Measurements from ENCODE around the gene FIGLA. TPM values are rescaled to one million over a fixed set of nuclear protein-coding genes. Genes with fewer than 3 reads are reported as not detected.

FIGLA gene
- total RNA-seq, 1 donor from 2014 or later, result not detected

DNA sequence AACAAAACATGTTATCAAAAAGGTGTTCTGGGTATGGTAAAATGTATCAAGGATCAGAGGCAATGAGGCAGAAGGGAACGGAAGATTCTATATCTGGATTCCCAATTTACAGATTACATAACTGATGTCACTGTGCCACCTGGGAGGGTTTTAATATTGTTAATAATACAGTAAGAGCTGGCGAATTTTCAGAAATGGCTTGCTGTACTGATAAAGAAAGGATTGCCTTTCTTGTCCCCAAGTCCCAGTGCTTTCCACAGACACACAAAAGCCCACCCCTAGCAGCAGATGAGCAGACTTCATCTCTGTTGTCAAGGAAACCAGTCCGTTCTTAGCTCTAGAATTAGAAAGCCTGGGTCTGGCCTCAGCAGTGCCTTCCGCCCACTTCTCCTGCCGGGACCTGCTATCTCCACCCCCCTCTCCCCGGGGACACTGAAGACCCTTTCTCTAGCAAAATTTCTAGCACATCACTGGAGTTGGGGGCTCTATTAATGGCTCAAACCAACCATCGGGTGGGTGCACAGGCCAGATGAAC, 56.7 kb downstream of the FIGLA start:
- Histone ChIP-seq H3K4me1 (no peaks in the 10 kb centered on the region), H3K4me3 (no peak overlapping the region), H3K27me3 (no peaks in the 10 kb centered on the region), H3K9me3 (no peaks in the 10 kb centered on the region), H3K36me3 (no peaks in the 10 kb centered on the region), H3K27ac (no peak overlapping the region)
- no peak for DNase-seq (ENCODE audit: extremely low spot score in 2 of 2)
- intact Hi-C loops (cut with DNase I), result no loop called here
- TF ChIP-seq, protein P1, sequence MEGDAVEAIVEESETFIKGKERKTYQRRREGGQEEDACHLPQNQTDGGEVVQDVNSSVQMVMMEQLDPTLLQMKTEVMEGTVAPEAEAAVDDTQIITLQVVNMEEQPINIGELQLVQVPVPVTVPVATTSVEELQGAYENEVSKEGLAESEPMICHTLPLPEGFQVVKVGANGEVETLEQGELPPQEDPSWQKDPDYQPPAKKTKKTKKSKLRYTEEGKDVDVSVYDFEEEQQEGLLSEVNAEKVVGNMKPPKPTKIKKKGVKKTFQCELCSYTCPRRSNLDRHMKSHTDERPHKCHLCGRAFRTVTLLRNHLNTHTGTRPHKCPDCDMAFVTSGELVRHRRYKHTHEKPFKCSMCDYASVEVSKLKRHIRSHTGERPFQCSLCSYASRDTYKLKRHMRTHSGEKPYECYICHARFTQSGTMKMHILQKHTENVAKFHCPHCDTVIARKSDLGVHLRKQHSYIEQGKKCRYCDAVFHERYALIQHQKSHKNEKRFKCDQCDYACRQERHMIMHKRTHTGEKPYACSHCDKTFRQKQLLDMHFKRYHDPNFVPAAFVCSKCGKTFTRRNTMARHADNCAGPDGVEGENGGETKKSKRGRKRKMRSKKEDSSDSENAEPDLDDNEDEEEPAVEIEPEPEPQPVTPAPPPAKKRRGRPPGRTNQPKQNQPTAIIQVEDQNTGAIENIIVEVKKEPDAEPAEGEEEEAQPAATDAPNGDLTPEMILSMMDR (IDR thresholded peaks at IDR 0.05), result no peak
- no peak for TF ChIP-seq POLR2A (IDR thresholded peaks at IDR 0.05)
- no peak for TF ChIP-seq POLR2AphosphoS5 (IDR thresholded peaks at IDR 0.05; ENCODE audit: insufficient read depth in 1 of 2, low read depth in 1 of 2)

DNA sequence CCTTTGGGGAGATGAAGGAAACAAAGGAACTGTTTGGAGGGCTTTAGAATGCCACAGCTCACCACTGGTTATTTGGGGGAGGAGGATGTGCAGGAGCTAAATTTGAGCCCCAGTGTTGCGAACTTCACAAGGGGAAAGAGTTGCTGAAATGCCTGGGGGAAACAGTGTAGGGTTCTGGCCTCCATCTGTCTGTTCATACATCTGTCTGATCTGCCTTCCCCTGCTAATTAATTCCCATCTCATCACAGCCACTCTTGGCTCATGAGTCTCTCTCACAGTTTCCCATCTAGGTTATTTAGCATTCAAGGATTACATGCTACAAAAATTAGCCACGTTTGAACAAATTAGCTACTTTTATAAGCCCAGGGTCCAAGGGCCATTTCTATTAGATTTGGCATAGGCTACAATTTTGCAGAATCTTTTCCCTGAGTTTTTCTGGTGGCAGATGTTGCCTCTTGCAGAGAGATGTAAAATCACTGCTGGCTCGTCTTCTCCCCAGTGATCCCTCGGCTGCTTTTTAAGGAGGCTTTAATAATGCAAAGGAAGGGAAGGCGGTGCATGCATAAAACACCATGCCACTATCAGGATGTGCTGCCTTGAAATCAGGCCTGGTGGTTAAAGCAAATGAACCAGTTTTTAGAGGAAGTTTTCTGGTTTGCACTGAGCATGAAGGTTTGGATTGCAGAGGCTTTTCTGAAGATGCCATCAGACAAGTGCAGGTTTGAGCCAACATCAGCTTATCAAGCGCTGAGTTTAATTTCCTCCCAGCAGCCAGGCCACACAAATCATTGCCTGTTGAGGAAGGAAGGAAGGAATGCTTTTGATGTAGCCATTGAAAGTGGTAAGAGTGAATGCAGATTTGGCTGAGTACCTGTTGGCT, 57.4 kb downstream of the FIGLA start:
- Histone ChIP-seq H3K9me3 (no peaks in the 10 kb centered on the region), H3K4me1 (no peaks in the 10 kb centered on the region), H3K4me3 (no peak overlapping the region), H3K36me3 (no peaks in the 10 kb centered on the region), H3K27me3 (no peaks in the 10 kb centered on the region), H3K27ac (no peak overlapping the region)
- DNase-seq (ENCODE audit: extremely low spot score in 2 of 2), result no peak
- TF ChIP-seq, protein P1 (IDR thresholded peaks at IDR 0.05), result no peak
- TF ChIP-seq POLR2AphosphoS5 (IDR thresholded peaks at IDR 0.05; ENCODE audit: insufficient read depth in 1 of 2, low read depth in 1 of 2), result no peak
- TF ChIP-seq POLR2A (IDR thresholded peaks at IDR 0.05), result no peak
- intact Hi-C loops (cut with DNase I), result no loop called here

DNA sequence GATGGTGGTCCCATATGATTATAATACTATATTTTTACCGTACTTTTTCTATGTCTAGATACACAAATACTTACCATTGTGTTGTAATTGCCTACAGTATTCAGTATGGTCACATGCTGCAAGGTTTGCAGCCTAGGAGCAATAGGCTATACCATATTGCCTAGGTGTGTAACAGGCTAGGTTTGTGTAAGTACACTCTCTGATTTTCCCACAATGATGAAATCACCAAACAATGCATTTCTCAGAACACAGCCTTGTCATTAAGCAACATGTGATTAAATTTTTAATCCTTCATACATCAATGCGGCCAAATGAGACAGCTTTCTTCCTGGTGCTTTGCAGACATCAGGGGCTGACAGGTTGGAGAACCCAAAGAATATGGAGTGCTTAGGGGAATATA, 59.7 kb downstream of the FIGLA start:
- no peak for DNase-seq (ENCODE audit: extremely low spot score in 2 of 2)
- H3K36me3 ChIP-seq, result no peaks in the 10 kb centered on the region
- H3K4me3 ChIP-seq, result no peak overlapping the region
- H3K27ac ChIP-seq, result no peak overlapping the region
- H3K9me3 ChIP-seq, result no peaks in the 10 kb centered on the region
- H3K27me3 ChIP-seq, result no peaks in the 10 kb centered on the region
- intact Hi-C loops (cut with DNase I), result no loop called here
- H3K4me1 ChIP-seq, result no peaks in the 10 kb centered on the region
- TF ChIP-seq POLR2AphosphoS5 (IDR thresholded peaks at IDR 0.05; ENCODE audit: insufficient read depth in 1 of 2, low read depth in 1 of 2) (no peak), POLR2A (IDR thresholded peaks at IDR 0.05) (no peak)
- TF ChIP-seq, protein P1 (IDR thresholded peaks at IDR 0.05), result no peak

DNA sequence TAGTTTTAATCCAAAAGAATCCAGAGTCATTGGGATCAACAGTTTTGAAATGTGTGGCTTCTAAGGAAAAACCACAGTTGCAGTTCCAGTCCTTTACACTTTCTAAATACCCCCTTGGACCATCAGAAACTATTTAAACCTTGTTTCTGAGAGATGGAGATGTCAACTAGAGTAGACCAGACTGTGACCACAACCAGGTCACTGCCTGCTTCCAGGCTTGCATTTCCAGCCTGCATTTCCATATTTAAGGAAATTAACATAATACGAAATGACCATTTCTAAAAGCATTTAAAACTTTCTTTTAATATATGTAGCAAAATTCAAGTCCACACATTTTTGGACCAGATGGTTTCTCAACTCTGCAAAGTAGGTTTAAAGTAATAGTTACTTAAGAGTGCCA, 60.8 kb downstream of the FIGLA start:
- H3K27me3 ChIP-seq, result no peaks in the 10 kb centered on the region
- H3K9me3 ChIP-seq, result no peaks in the 10 kb centered on the region
- no peak for TF ChIP-seq POLR2AphosphoS5 (IDR thresholded peaks at IDR 0.05; ENCODE audit: insufficient read depth in 1 of 2, low read depth in 1 of 2)
- TF ChIP-seq, protein P1 (IDR thresholded peaks at IDR 0.05), result no peak
- TF ChIP-seq POLR2A (IDR thresholded peaks at IDR 0.05), result no peak
- no peaks in the 10 kb centered on the region for H3K4me1 ChIP-seq
- no peak overlapping the region for H3K4me3 ChIP-seq
- intact Hi-C loops (cut with DNase I), result no loop called here
- H3K27ac ChIP-seq, result no peak overlapping the region
- H3K36me3 ChIP-seq, result no peaks in the 10 kb centered on the region
- DNase-seq (ENCODE audit: extremely low spot score in 2 of 2), result no peak

DNA sequence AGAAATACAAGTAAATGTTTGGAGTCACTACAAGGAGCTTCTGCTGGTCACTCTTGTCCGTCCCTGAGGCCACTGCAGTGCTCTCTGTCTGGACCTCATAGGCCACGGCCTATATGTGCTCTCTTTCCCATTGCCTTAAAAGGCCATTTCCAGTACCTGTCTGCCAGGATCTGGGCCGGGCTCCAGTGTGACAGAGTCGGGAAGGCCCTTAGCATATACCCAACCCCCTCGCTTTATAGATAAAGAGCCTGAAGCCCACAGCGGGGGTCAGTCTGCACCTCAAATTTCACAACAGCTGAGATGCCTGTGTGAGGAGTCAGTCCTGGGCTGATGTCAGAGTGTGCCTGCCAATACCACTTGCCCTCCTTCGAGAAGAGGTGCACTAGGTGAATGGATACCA, 62.3 kb downstream of the FIGLA start:
- no peak overlapping the region for H3K27ac ChIP-seq
- no peaks in the 10 kb centered on the region for H3K4me1 ChIP-seq
- no peaks in the 10 kb centered on the region for H3K36me3 ChIP-seq
- H3K4me3 ChIP-seq, result no peak overlapping the region
- H3K27me3 ChIP-seq, result no peaks in the 10 kb centered on the region
- intact Hi-C loops (cut with DNase I), result no loop called here
- TF ChIP-seq POLR2A (IDR thresholded peaks at IDR 0.05) (no peak), POLR2AphosphoS5 (IDR thresholded peaks at IDR 0.05; ENCODE audit: insufficient read depth in 1 of 2, low read depth in 1 of 2) (no peak)
- TF ChIP-seq, protein P1 (IDR thresholded peaks at IDR 0.05), result no peak
- H3K9me3 ChIP-seq, result no peaks in the 10 kb centered on the region
- DNase-seq (ENCODE audit: extremely low spot score in 2 of 2), result no peak

All from vagina (tissue), 2 donors.